ENCODE measurements around the gene RING1.

- TF ChIP-seq POLR2A (IDR thresholded peaks at IDR 0.05; ENCODE audit: low read depth, low read length): no peak
- TF ChIP-seq POLR2AphosphoS5 (IDR thresholded peaks at IDR 0.05; ENCODE audit: low read depth, low read length): no peak
- TF ChIP-seq TAF1 (IDR thresholded peaks at IDR 0.05; ENCODE audit: low read depth, low read length): no peak
Observed at GRCh38 chr6:33206027-33206863, 2.1 kb upstream of the RING1 start.

Data from GM12891 (cell line).